H9 (cell line): ENCODE data around the gene UBA1. TPM values are rescaled to one million over a fixed set of nuclear protein-coding genes. Genes with fewer than 3 reads are reported as not detected.
A peak's percentile ranks its signal among the peaks of the same experiment; 100 is the strongest.

Source experiments
- DNase-seq: peaks from one replicate; pipeline ENCODE4 v3.0.0-alpha.2; 2017
- H2AFZ ChIP-seq: one replicate; pipeline ENCODE4 v1.6.1; 2013; ENCODE audit warnings: mild to moderate bottlenecking, low read length, control low read depth, moderate library complexity
- H2AK5ac ChIP-seq: 2 replicates; pipeline ENCODE4 v1.6.1; 2013; ENCODE audit warnings: low read length, control low read depth, mixed read lengths; ENCODE audit not compliant: insufficient read length
- H2BK120ac ChIP-seq: one replicate; pipeline ENCODE4 v1.6.1; 2013; ENCODE audit warnings: low read depth, mild to moderate bottlenecking, low read length, control low read depth, inconsistent platforms; ENCODE audit not compliant: poor library complexity, severe bottlenecking
- H2BK12ac ChIP-seq: 2 replicates; pipeline ENCODE4 v1.6.1; 2013; ENCODE audit warnings: low read length, control low read depth, mixed read lengths, low read depth; ENCODE audit not compliant: insufficient read length
- H2BK15ac ChIP-seq: 2 replicates; pipeline ENCODE4 v1.6.1; 2013; ENCODE audit warnings: low read depth, low read length, control low read depth
- H2BK20ac ChIP-seq: one replicate; pipeline ENCODE4 v1.6.1; 2013; ENCODE audit warnings: low read depth, mild to moderate bottlenecking, low read length, control low read depth, inconsistent platforms; ENCODE audit not compliant: poor library complexity, severe bottlenecking
- H2BK5ac ChIP-seq: 2 replicates; pipeline ENCODE4 v1.6.1; 2013; ENCODE audit warnings: low read length, control low read depth, mixed read lengths; ENCODE audit not compliant: insufficient read length
- H3K14ac ChIP-seq: 2 replicates; pipeline ENCODE4 v1.6.1; 2013; ENCODE audit warnings: low read length, control low read depth; ENCODE audit not compliant: insufficient read depth
- H3K18ac ChIP-seq: 2 replicates; pipeline ENCODE4 v1.6.1; 2013; ENCODE audit warnings: low read depth, mild to moderate bottlenecking, mixed read lengths, low read length, control low read depth; ENCODE audit not compliant: insufficient read length
- H3K23ac ChIP-seq: 2 replicates; pipeline ENCODE4 v1.6.1; 2013; ENCODE audit warnings: low read length, control low read depth, mixed read lengths, low read depth; ENCODE audit not compliant: insufficient read length
- H3K23me2 ChIP-seq: 2 replicates; pipeline ENCODE4 v1.6.1; 2013; ENCODE audit warnings: low read depth, mild to moderate bottlenecking, mixed read lengths, low read length, control low read depth; ENCODE audit not compliant: insufficient read length, poor library complexity, severe bottlenecking
- H3K27ac ChIP-seq: 2 replicates; pipeline ENCODE4 v1.5.1; 2013; ENCODE audit warnings: low read length, control low read depth, mixed read lengths, low read depth; ENCODE audit not compliant: insufficient read length
- H3K27me3 ChIP-seq: 2 replicates; pipeline ENCODE4 v1.6.1; 2013; ENCODE audit warnings: low read length, control low read depth, inconsistent platforms; ENCODE audit not compliant: insufficient read depth
- H3K4ac ChIP-seq: 2 replicates; pipeline ENCODE4 v1.6.1; 2013; ENCODE audit warnings: low read depth, mild to moderate bottlenecking, control low read depth, inconsistent platforms, low read length, moderate library complexity
- H3K4me1 ChIP-seq: 2 replicates; pipeline ENCODE4 v1.6.1; 2013; ENCODE audit warnings: low read length, control low read depth, inconsistent platforms; ENCODE audit not compliant: insufficient read depth
- H3K4me2 ChIP-seq: 2 replicates; pipeline ENCODE4 v1.6.1; 2013; ENCODE audit warnings: low read length, control low read depth, mixed read lengths; ENCODE audit not compliant: insufficient read length, insufficient read depth
- H3K56ac ChIP-seq: 2 replicates; pipeline ENCODE4 v1.6.1; 2013; ENCODE audit warnings: low read depth, mild to moderate bottlenecking, mixed read lengths, low read length, control low read depth; ENCODE audit not compliant: insufficient read length
- H3K79me1 ChIP-seq: 2 replicates; pipeline ENCODE4 v1.6.1; 2013; ENCODE audit warnings: low read depth, mild to moderate bottlenecking, moderate library complexity, low read length, control low read depth, inconsistent platforms; ENCODE audit not compliant: insufficient read depth, poor library complexity, severe bottlenecking
- H3K79me2 ChIP-seq: 2 replicates; pipeline ENCODE4 v1.6.1; 2013; ENCODE audit warnings: low read length, control low read depth, inconsistent platforms; ENCODE audit not compliant: insufficient read depth
- H3K9ac ChIP-seq: 2 replicates; pipeline ENCODE4 v1.6.1; 2013; ENCODE audit warnings: low read length, control low read depth, mixed read lengths; ENCODE audit not compliant: insufficient read length; ENCODE audit errors: extremely low read depth
- H3K9me3 ChIP-seq: one replicate; pipeline ENCODE4 v1.6.1; 2013; ENCODE audit warnings: low read depth, low read length, inconsistent platforms; ENCODE audit not compliant: control insufficient read depth
- H3T11ph ChIP-seq: one replicate; pipeline ENCODE4 v1.6.1; 2013; ENCODE audit warnings: mild to moderate bottlenecking, low read length, control low read depth, inconsistent platforms
- H4K20me1 ChIP-seq: one replicate; pipeline ENCODE4 v1.6.1; 2013; ENCODE audit not compliant: control insufficient read depth, insufficient read length, insufficient read depth
- H4K5ac ChIP-seq: 2 replicates; pipeline ENCODE4 v1.6.1; 2013; ENCODE audit warnings: low read depth, mild to moderate bottlenecking, mixed read lengths, low read length, control low read depth; ENCODE audit not compliant: insufficient read length
- H4K8ac ChIP-seq: replicated peaks from 2 replicates; pipeline ENCODE4 v1.6.1; 2013; ENCODE audit warnings: low read length, control low read depth, mixed read lengths, low read depth; ENCODE audit not compliant: insufficient read length
- H4K91ac ChIP-seq: 2 replicates; pipeline ENCODE4 v1.6.1; 2013; ENCODE audit warnings: low read depth, mild to moderate bottlenecking, moderate library complexity, mixed read lengths, low read length, control low read depth; ENCODE audit not compliant: insufficient read length
- H3K27ac Mint-ChIP-seq, 3 experiments: 2 replicates in 2 of 3; 3 replicates in 1 of 3; pipeline ENCODE4 v1.8.0; 2020 to 2021; ENCODE audit warnings: mixed read lengths in 3 of 3, mild to moderate bottlenecking in 1 of 3, moderate library complexity in 1 of 3
- H3K27me3 Mint-ChIP-seq: 2 replicates; pipeline ENCODE4 v1.8.0; 2021; ENCODE audit warnings: low read depth, mild to moderate bottlenecking, moderate library complexity, mixed read lengths
- H3K36me3 Mint-ChIP-seq, 3 experiments: 2 replicates in 2 of 3; 3 replicates in 1 of 3; pipeline ENCODE4 v1.8.0; 2020 to 2021; ENCODE audit warnings: low read depth in 3 of 3, mixed read lengths in 3 of 3; ENCODE audit not compliant: insufficient read depth in 1 of 3
- H3K4me1 Mint-ChIP-seq, 2 experiments: 2 replicates each; pipeline ENCODE4 v1.8.0; 2020; ENCODE audit warnings: mixed read lengths in 2 of 2
- H3K4me3 Mint-ChIP-seq, 2 experiments: 2 replicates in 1 of 2; 3 replicates in 1 of 2; pipeline ENCODE4 v1.8.0; 2020 to 2021; ENCODE audit warnings: mild to moderate bottlenecking in 2 of 2, mixed read lengths in 2 of 2, moderate library complexity in 1 of 2
- H3K9me3 Mint-ChIP-seq, 2 experiments: 2 replicates in 1 of 2; 3 replicates in 1 of 2; pipeline ENCODE4 v1.8.0; 2020; ENCODE audit warnings: mild to moderate bottlenecking in 2 of 2, mixed read lengths in 2 of 2, moderate library complexity in 1 of 2
- CTCF ChIP-seq: fragments of 200-600 bp; sonication (generic); conservative IDR thresholded peaks from 3 replicates; pipeline ENCODE4 v1.8.0; 2021; ENCODE audit warnings: antibody characterized with exemption, mild to moderate bottlenecking
- WGBS: extraction: QIAGEN DNeasy Blood & Tissue Kit; methylation state at CpG from one replicate; pipeline ENCODE4 v1.1.7; 2013; ENCODE audit warnings: missing lambda C conversion rate, low lambda C conversion rate, mixed read lengths; ENCODE audit not compliant: insufficient read length; ENCODE audit errors: extremely low coverage; 5-methylcytosine and 5-hydroxymethylcytosine counted together
- total RNA-seq: library from RNA; stranded (reverse); gene quantifications from 2 replicates; pipeline ENCODE4 v1.2.1, GENCODE V29; 2021

The UBA1 gene
- total RNA-seq, 1 experiment from 2014 or later: 427 TPM

GRCh38 chrX:47145395-47146120 is 48.1 kb upstream of the UBA1 start:
- Histone ChIP-seq H2BK15ac (no peak overlapping the region), H2AK5ac (no peak overlapping the region), H3K9me3 (peaks cover 4% of the 10 kb centered on the region), H3K56ac (no peak overlapping the region), H3K27ac (no peak overlapping the region), H4K91ac (no peak overlapping the region), H3K23ac (no peak overlapping the region), H2BK12ac (no peak overlapping the region), H4K20me1 (no peaks in the 10 kb centered on the region), H3K79me2 (peaks cover 26% of the 10 kb centered on the region), H2BK120ac (no peak overlapping the region), H2AFZ (no peak overlapping the region), H3K18ac (peak overlapping the region; percentile 75), H3T11ph (no peak overlapping the region), H3K27me3 (no peaks in the 10 kb centered on the region), H3K9ac (peak overlapping the region; percentile 92), H4K8ac (no peak overlapping the region), H3K4me2 (peak overlapping the region; percentile 80), H3K79me1 (no peaks in the 10 kb centered on the region), H3K14ac (peak overlapping the region; percentile 98), H4K5ac (no peak overlapping the region), H2BK5ac (peak overlapping the region; percentile 58), H2BK20ac (no peak overlapping the region), H3K23me2 (peaks cover 8% of the 10 kb centered on the region), H3K4ac (no peak overlapping the region), H3K4me1 (no peaks in the 10 kb centered on the region; the same call in 1 of the 2 replicates)
- peaks cover 10 to 11% of the 10 kb centered on the region in 2 experiments for H3K4me1 Mint-ChIP-seq
- no peak for TF ChIP-seq CTCF
- no peaks in the 10 kb centered on the region for H3K27me3 Mint-ChIP-seq
- DNase-seq: no peak
- peak overlapping the region; percentile 97 to 99 (median 97) for H3K27ac Mint-ChIP-seq
- peaks cover 69 to 72% of the 10 kb centered on the region in 2 experiments for H3K9me3 Mint-ChIP-seq
- no CpG with 5 or more reads among the region's 39 CpGs for WGBS
- H3K4me3 Mint-ChIP-seq: peak overlapping the region; percentile 95 to 96
- H3K36me3 Mint-ChIP-seq: peaks cover 23 to 40% (median 24%) of the 10 kb centered on the region in 3 experiments; a peak in 6 of 7 replicates
